Kidney tubule cell (primary cell): ENCODE results near the gene CLPTM1.
"Not testable (repeated sequence)": the region's sequence is repeated elsewhere in the genome, so short reads cannot be mapped to it uniquely, and the experiment has no call there.

Experiments
- DNase-seq: peaks from one replicate; pipeline ENCODE4 v3.0.0-alpha.2; 2018; ENCODE audit warnings: low spot score

The CLPTM1 gene

DNA sequence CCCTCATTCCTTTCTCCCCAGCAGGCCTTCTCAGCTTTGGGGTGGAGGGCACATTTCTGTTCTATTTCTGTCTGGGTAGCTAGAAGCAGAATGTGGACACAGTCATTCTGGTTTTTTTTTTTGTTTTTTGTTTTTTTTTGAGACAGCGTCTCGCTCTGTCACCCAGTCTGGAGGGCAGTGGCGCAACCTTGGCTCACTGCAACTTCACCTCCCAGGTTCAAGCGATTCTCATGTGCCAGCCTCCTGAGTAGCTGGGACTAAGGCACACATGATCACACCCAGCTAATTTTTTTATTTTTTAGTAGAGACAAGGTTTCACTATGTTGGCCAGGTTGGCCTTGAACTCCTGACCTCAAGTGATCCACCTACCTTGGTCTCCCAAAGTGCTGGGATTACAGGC is 20.3 kb downstream of the CLPTM1 start:
- DNase-seq: no peak

DNA sequence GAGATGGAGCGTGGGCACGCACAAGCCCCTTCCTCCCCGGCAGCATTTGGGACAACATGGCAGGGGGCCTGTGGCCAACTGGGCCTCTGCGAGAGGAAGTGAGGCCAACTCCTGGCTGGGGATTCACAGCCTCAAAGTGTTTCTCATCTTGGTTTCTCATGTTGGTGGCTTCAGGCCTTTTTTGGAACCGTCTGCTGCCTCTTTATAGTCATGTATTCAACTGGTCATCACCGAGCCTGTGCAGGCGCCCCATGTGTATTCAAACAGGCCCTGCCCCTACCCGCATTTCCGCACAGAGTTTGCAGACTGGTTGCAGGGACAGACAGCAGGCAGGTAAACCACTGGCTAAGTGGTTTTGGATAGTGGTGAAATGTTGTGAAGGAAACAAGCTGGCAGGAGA is 28.8 kb downstream of the CLPTM1 start:
- no peak for DNase-seq

DNA sequence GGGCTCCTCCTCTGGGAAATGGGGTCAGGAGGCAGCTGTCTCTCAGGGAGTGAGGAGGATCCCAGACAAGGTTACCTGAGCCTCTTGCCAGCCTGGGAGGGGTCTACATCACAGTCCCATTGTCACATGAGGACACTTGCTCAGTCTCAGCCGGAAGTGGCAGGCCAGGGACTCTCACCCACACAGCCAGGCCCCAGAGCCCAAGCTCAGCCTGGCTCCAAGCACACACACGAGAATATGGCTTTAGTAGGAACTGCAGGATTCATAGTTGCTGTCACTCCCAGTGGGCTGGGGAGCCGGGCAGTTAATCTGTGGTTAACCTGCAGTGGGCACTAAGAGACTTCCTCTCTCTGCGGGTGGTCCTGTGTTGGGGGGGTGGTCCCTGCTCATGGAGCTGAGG is 30.3 kb downstream of the CLPTM1 start:
- no peak for DNase-seq

DNA sequence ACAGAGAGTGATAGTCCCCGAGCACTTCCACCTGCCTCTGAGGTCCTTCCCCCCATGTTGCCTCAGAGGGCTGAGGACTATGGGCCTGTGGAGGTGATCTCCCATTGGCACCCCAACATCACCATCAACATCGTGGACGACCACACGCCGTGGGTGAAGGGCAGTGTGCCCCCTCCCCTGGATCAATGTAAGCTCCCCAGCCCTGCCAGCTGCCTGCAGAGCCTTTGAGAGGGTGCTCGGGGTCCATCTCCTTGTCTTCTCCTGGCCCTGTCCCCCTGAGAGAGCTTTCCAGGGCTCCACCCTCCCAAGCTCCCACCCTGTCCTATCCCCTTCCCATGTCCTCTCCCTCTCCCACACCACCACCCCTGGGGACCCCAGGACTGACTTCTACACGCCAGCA is 31.2 kb downstream of the CLPTM1 start:
- no peak for DNase-seq

DNA sequence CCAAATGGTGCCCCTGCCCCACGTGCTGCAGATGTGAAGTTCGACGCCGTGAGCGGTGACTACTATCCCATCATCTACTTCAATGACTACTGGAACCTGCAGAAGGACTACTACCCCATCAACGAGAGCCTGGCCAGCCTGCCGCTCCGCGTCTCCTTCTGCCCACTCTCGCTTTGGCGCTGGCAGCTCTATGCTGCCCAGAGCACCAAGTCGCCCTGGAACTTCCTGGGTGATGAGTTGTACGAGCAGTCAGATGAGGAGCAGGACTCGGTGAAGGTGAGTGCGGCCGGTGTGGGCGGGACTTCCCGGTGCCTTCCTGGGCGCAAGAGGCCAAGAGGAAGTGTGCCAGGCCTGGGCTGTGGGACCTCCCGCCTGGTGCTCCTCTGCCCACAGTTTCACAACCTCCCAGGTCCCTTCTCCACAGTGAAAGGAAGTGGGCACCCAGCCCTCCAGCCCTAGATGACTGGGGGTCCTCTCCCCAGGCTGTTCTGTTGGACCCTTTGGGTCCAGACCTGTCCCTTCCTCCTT is 32.0 kb downstream of the CLPTM1 start:
- DNase-seq: no peak

DNA sequence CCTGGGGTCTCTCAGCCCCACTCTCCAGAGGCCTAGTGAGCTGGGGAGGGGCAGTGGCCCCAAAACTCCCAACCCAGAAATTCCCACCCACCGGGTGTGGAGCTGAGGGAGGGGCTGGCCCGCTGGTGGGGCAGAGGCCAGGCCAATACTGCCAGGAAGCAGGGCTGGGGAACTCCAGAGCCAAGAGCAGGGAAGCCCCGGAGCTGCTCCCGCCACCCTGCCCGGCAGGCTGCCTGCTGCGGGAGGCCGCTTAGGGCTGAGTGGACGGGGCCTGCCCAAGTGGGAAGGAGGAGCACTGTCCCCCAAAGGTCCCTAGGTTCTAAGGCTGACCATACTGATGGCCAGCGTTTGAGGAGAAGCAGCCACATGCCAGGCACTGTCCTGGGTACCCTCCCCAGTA is 33.1 kb downstream of the CLPTM1 start:
- no peak for DNase-seq

DNA sequence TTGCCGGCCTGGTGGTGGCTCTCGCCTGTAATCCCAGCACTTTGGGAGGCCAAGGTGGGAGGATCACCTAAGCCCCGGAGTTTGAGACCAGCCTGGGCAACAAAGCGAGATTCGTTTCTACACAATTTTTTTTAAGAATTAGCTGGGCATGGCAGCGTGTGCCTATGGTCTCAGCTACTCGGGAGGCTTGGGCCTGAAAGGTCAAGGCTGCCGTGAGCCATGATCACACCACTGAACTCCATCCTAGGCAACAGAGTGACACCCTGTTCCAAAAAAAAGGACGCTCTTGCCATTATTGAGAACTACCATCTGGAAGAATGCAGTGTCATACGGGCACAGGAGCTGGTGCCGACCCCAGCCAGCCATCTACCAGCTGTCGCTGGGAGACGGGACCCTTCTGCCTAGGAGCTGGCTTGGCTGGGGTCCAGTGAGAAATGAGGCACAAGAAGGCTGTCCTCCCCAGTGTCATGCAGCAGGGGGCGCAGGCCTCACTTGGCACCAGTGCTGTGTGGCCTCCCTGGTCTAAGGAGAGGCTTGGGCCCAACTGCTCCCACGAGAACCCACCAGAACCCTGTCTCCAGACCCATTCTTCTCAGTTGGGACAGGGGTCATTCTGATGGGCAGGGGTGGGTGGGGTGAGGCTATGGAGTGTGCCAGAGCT is 33.8 kb downstream of the CLPTM1 start:
- DNase-seq: peak; percentile 57

DNA sequence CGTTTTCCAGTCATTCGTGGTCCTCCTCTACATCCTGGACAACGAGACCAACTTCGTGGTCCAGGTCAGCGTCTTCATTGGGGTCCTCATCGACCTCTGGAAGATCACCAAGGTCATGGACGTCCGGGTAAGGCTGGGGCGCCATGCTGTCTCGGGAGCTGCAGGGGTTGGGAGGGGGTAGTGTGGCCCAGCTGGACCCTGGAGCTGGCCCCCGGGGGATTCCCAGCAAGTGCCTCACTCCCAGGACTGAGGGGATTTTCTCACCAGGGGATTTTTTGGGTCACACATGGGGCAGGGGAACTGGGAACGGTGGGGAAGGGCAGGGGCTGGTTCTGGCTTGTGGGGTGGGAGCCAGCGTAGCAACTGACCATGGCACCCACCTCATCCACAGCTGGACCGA is 35.3 kb downstream of the CLPTM1 start:
- no peak for DNase-seq

DNA sequence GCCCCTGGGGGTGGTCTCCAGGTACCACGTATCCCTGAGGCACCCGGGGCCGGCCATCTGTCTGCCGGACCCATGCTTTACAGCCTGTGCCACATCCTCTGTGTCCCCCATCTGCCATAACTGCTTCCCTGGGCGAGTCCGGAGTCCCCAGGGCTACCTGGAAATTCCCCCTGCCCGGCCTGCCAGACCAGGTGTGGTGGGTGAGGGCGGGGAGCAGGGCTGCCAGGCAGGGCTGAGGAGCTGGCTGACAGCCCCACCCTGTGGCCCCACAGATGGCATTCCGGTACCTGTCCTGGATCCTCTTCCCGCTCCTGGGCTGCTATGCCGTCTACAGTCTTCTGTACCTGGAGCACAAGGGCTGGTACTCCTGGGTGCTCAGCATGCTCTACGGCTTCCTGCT is 35.8 kb downstream of the CLPTM1 start:
- DNase-seq: no peak

DNA sequence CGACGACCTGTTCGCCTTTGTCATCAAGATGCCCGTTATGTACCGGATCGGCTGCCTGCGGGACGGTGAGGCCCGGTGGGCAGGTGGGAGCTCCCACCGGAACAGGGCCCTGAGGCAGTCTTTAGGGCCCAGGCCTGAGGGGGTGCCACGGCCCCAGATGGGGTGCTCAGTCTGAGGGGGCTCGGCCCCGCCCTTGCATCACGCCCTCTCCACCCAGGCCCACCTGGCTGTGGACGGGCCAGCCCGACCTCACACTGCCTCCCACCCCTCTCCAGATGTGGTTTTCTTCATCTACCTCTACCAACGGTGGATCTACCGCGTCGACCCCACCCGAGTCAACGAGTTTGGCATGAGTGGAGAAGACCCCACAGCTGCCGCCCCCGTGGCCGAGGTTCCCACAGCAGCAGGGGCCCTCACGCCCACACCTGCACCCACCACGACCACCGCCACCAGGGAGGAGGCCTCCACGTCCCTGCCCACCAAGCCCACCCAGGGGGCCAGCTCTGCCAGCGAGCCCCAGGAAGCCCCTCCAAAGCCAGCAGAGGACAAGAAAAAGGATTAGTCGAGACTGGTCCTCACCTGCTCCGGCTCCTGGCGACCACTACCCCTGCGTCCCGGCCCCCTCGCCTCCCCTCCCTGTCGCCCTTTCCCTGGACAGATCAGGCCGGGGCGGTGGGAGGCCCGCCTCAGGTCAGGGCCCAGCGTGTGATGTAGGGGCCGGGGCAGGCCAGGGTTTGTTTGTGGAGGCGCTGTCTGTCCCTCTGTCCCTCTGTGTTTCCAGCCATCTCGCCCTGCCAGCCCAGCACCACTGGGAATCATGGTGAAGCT is 37.4 kb downstream of the CLPTM1 start:
- no peak for DNase-seq

DNA sequence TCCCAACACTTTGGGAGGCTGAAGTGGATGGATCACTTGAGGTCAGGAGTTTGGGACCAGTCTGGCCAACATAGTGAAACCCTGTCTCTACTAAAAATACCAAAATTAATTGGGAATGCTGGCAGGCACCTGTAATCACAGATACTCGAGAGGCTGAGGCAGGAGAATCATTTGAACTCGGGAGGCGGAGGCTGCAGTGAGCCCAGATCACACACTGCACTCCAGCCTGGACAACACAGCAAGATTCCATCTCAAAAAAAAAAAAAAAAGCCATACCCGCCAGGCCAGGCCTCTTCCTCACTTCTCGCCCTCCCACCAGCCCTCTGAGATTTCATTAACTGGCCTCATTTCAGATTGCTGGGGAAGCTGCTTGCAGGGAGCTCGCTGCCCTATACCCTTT is 38.3 kb downstream of the CLPTM1 start:
- no peak for DNase-seq

DNA sequence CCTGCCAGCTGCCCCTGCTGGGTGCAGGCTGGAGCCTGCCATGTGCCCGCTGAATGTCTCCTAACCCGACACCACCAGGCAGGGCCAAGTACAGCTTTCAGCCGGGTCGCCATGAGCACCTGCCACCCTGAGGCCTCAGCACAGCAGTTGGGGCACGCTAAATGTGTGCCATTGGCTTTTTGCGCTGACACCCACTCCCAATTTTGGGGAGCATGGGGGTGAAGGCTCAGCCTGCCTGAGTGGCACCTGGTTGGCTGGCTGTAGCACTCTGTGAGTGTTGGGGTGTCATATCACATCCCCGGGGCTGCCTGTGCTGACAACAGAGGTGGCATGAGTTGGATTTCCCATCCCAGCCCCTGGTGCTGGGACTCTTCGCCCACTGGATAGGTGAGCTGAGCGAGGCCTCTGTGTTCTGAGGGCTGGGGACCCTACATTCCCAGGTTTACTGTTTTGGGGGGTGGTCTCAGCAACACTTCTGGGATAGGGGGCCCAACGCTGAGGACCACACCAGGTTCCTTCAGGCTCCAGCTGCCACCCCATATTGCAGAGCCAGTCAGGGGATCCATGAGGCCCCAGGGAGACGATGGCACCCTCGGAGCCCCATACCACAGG is 38.9 kb downstream of the CLPTM1 start:
- DNase-seq: no peak

DNA sequence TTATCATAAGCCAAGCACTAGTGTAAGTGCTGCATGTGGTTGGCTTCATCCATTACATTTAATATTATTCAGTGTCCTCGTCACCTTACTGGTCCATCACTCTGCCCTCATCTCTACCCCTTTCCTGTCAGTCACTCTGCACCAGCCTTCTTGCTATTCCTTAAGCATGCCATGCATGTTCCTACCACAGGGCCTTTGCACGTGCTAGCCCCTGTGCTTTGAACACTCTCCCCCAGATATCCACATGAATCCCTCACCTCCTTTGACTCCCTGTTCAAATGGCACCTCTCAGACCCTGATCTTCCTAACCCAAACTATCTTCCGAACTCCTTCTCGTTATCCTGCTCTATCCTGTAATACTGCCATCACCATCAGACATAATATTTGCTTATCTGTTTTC is 42.8 kb downstream of the CLPTM1 start:
- DNase-seq: no peak

DNA sequence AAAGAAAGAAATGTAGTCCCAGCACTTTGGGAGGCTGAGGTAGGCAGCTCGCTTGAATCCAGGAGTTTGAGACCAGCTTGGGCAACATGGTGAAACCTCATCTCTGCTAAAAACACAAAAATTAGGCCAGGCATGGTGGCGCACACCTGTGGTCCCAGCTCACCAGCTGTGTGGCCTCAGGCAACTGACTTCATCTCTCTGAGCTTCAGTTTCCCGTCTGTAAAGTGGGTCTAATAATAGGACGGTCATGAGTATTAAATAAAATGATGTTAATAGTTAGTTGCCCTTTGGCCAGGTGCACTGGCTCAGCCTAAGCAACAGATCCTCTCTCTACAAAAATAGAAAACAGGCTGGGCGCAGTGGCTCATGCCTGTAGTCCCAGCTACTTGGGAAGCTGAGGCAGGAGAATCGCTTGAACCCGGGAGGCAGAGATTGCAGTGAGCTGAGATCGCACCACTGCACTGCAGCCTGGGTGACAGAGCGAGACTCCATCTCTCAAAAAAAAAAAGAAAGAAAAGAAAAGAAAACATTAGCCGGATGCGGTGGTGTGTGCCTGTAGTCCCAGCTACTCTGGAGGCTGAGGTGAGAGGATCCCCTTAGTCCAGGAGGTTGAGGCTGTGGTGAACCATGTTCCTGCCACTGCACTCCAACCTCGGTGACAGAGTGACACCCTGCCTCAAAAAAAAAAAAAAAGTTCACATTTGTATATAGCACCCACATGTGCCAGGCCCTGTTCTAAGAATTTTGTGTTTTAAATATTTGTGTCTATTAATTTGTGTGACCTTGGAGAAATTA is 44.1 kb downstream of the CLPTM1 start:
- DNase-seq: not testable (repeated sequence)

DNA sequence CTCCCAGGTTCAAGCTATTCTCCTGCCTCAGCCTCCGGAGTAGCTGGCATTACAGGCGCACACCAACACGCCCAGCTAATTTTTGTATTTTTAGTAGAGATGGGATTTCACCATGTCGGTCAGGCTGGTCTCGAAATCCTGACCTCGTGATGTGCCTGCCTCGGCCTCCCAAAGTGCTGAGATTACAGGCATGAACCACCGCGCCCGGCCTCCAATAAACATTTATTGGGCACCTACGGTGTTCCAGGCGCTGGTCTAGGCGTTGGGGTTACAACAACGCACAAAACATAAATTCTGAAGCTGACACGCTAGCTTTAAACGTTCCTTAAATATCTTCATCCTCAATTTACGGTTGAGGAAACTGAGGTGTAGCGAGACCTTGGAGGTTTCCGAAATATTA is 45.5 kb downstream of the CLPTM1 start:
- not testable (repeated sequence) for DNase-seq

DNA sequence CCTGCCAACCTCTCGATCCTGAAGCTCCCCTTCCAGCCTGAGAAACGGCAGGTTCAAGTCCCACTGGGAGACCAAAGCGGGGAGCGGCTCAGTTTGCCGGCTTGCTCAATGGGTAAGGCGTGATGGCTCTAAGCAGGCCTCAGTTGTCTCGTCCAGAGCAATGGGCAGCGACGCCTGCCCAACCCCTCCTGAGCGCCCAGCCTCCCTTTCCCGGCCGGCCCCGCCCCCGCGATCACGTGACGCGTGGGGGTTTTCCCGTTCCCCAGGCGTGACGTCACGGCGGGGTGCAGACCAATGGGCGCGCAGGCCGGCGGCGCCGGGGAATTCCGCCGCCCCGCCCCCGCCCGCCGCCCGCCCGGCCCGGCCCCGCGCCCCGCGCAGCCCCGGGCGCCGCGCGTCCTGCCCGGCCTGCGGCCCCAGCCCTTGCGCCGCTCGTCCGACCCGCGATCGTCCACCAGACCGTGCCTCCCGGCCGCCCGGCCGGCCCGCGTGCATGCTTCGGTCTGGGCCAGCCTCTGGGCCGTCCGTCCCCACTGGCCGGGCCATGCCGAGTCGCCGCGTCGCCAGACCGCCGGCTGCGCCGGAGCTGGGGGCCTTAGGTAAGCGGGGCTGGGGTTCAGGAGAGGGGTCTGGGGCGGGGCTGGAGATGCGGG is 46.0 kb downstream of the CLPTM1 start, which contains the start of gene RELB:
RELB (plus strand) TSS at position 378 of the 653 bp plus-strand sequence; CDS start at position 494, 116 bp downstream.
- DNase-seq: peak; percentile 93

DNA sequence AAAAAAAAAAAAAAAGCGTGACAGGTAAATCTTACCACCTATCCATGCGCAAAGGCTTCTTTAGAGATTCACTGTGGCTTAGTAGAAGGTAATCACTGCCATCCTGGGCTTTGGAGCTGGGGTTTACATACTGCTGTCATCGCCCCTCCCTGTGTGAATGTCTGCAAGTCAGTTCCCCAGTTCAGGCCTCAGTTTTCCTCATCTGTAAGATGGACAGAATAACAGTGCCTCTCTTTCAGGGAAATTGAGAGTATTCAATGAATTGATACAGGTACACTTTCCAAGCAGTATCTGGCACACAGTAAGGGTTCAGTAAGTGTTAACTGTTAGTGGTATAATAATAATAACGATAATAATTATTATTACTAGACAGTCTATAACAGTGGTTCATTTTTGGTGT is 48.3 kb downstream of the CLPTM1 start:
- DNase-seq: no peak

DNA sequence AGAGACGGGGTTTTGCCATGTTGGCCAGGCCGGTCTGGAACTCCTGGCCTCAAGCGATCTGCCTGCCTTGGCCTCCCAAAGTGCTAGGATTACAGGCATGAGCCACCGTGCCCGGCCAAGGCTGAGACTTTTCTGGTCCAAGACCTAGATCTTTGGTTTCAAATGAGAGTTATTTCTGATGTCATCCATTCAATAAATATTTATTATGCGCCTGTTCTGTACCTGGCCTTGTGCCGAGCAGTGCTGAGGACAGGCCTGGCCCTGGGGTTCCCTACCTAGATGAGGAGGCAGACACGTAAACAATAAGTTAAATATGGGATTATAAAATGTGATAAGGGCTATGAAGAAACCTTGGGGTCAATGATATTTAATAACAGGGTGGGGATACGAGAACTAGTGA is 50.6 kb downstream of the CLPTM1 start:
- DNase-seq: no peak

DNA sequence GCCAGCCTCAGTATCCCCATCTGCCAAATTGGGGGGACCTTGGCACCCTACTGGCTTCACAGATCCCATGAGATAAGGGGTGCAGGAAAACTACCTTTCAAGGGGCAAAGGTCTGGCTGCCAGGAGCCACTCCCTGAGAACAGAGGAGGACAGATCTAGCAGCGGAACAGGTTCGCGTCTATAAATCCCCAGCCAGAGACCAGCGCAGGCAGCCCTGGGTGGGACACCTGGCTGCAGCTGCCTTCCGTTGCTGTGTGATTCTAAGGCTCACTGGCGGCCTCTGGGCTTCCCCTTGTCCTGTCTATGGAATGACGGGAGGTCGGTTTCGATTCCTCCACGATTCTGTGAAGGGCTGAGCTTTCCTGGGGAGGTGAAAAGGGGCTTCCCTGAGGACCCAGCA is 53.4 kb downstream of the CLPTM1 start:
- DNase-seq: no peak

DNA sequence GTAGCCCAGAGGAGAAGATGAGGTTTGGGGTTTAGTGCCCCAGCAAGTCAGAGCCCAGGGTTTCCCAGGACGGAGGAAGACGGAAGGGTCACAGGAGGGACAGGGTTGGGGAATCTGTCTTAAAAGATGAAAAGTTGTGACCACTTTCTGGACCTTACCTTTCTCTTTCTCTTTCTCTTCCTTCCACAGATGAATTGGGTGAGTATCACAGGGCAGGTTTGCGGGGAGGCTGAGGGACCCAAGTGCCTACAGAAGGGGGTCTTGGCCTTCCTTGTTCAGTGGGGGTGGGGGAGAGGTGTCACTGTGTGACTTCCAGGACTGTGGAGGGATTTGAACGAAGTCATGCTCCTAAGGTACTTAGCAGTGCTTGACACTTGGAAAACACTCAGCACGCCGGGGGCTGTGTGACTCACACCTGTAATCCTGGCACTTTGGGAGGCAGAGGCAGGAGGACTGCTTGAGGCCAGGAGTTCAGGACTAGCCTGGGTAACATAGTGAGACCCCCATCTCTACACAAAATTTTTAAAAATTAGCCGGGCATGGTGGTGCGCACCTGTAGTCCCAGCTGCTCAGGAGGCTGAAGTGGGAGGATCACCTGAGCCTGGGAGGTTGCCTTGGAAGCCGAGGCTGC is 54.6 kb downstream of the CLPTM1 start:
- DNase-seq: no peak

DNA sequence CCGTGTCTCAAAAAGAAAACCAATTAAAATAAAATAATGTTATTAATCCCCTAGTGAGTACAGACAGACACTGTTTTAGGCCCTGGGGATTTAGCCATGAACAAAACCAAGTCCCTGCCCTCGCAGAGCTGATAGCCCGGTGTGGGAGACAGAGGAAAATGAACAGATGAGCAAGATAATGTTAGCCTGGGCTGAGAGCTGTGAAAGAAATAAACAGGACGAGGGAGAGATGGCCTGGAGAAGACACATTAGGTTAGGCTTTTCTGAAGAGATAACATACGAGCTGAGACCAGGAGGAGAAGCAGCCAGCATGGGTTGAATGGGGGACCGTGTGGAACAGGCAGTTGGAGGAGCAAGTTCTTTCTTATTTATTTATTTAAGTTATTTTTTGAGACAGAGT is 55.1 kb downstream of the CLPTM1 start:
- DNase-seq: no peak
